ENCODE results near the gene MARCKS. TPM values are rescaled to one million over a fixed set of nuclear protein-coding genes. Genes with fewer than 3 reads are reported as not detected.

The MARCKS gene
- polyA plus RNA-seq, 1 donor (not counting 4 experiments of a cell fraction or from before 2014, with no cell fraction given) = 50.8 TPM

DNA sequence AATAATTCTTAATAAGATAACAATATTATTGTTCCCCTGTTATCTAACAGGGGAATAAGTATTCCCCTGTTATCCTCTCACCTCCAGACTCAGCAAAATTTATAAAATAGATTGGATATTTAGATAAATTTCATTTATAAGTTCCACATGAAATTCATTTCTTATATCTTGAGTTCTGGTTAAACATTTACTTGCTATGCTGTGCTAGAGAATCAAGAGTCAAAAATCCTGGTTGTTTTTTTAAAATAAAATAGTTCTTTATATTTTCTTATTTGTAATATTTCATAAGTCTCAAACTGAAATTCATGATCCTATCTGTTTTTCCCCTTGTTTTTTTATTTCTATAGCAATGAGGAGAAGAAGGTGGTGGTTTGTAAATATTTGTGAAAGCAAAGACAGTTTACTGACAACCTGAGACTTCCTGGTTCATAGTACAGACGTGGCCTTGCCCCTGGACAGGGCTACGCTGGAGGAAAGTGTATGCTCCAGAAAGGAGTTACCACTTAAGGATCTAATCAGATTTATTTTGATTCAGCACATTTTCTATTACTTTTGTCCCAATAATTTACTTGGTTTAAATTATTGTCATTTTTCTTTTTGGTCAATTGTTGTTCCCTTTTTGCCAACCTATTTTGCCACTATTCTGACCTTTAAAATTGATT is 37.8 kb upstream of the MARCKS start:
- FAIRE-seq = no peak
- no peak overlapping the region for H3K27ac ChIP-seq (ENCODE audit: control insufficient read depth, insufficient read depth, low read length)

DNA sequence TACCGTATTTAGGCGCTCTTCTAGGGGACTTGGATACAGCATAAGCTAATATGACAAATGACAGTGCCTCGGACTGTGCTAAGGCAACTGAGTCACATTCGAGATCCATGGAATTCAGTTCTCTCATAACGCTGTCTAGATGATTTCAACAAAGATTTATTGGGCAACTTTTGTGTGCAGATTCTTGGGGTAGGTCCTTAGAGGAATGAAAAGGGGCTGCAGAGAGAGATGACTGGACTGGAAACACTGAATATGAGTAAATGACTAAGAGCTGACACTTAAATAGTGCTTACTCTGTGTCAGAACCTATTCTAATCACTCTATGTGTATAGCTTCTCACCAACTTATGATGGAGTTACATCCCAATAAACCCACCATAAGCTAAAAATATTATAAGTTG is 36.4 kb upstream of the MARCKS start:
- dilution Hi-C loops (cut with MboI; ENCODE audit: extremely low pct_ligation_motif_present, low sequenced_read_pairs) = no loop called here
- no peaks in the 10 kb centered on the region for H3K27me3 ChIP-seq (ENCODE audit: control insufficient read depth, extremely low read depth, insufficient read depth, low read length)
- no peak for FAIRE-seq

More for the DNA sequence above, 37.8 kb upstream of the MARCKS start:
- Histone ChIP-seq H3K4me3 (ENCODE audit: control insufficient read depth in 2 of 3, extremely low read depth in 1 of 3, insufficient read depth in 2 of 3, low read depth in 1 of 3, low read length in 3 of 3) (no peak overlapping the region), H4K20me1 (ENCODE audit: control insufficient read depth, extremely low read depth, insufficient read depth, low read length) (no peaks in the 10 kb centered on the region), H3K9ac (ENCODE audit: control insufficient read depth, extremely low read depth, insufficient read depth, low read length) (no peak overlapping the region), H3K9me1 (ENCODE audit: control insufficient read depth, extremely low read depth, insufficient read depth, low read length) (no peaks in the 10 kb centered on the region), H3K79me2 (ENCODE audit: control insufficient read depth, insufficient read depth, low read length) (no peaks in the 10 kb centered on the region), H3K36me3 (ENCODE audit: control insufficient read depth in 2 of 2, extremely low read depth in 1 of 2, insufficient read depth in 2 of 2, low read length in 2 of 2) (no peaks in the 10 kb centered on the region), H3K4me1 (ENCODE audit: control insufficient read depth, extremely low read depth, insufficient read depth, low read length) (no peaks in the 10 kb centered on the region), H3K27me3 (ENCODE audit: control insufficient read depth, extremely low read depth, insufficient read depth, low read length) (no peaks in the 10 kb centered on the region), H3K4me2 (ENCODE audit: control insufficient read depth, extremely low read depth, insufficient read depth, low read depth, low read length) (no peak overlapping the region), H3K9me3 (ENCODE audit: control insufficient read depth, low read depth, low read length) (no peaks in the 10 kb centered on the region), H2AFZ (ENCODE audit: control insufficient read depth, low read length) (no peak overlapping the region)
- dilution Hi-C loops (cut with MboI; ENCODE audit: extremely low pct_ligation_motif_present, low sequenced_read_pairs) = no loop called here
- DNase-seq (ENCODE audit: low read depth, low spot score) = no peak
- TF ChIP-seq, protein P1, sequence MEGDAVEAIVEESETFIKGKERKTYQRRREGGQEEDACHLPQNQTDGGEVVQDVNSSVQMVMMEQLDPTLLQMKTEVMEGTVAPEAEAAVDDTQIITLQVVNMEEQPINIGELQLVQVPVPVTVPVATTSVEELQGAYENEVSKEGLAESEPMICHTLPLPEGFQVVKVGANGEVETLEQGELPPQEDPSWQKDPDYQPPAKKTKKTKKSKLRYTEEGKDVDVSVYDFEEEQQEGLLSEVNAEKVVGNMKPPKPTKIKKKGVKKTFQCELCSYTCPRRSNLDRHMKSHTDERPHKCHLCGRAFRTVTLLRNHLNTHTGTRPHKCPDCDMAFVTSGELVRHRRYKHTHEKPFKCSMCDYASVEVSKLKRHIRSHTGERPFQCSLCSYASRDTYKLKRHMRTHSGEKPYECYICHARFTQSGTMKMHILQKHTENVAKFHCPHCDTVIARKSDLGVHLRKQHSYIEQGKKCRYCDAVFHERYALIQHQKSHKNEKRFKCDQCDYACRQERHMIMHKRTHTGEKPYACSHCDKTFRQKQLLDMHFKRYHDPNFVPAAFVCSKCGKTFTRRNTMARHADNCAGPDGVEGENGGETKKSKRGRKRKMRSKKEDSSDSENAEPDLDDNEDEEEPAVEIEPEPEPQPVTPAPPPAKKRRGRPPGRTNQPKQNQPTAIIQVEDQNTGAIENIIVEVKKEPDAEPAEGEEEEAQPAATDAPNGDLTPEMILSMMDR (optimal IDR thresholded peaks at IDR 0.05 in 1 of 3, IDR thresholded peaks at IDR 0.05 in 1 of 3, conservative IDR thresholded peaks at IDR 0.05 in 1 of 3; ENCODE audit: extremely low read depth in 1 of 3, insufficient read depth in 2 of 3, low read length in 3 of 3) = no peak
- TF ChIP-seq EZH2 (IDR thresholded peaks at IDR 0.05; ENCODE audit: low read length) = no peak

More for the DNA sequence above, 36.4 kb upstream of the MARCKS start:
- Histone ChIP-seq H3K9ac (ENCODE audit: control insufficient read depth, extremely low read depth, insufficient read depth, low read length) (no peak overlapping the region), H3K4me1 (ENCODE audit: control insufficient read depth, extremely low read depth, insufficient read depth, low read length) (no peaks in the 10 kb centered on the region), H3K79me2 (ENCODE audit: control insufficient read depth, insufficient read depth, low read length) (no peaks in the 10 kb centered on the region), H3K4me2 (ENCODE audit: control insufficient read depth, extremely low read depth, insufficient read depth, low read depth, low read length) (no peak overlapping the region), H4K20me1 (ENCODE audit: control insufficient read depth, extremely low read depth, insufficient read depth, low read length) (no peaks in the 10 kb centered on the region), H3K27ac (ENCODE audit: control insufficient read depth, insufficient read depth, low read length) (no peak overlapping the region), H3K4me3 (ENCODE audit: control insufficient read depth in 2 of 3, extremely low read depth in 1 of 3, insufficient read depth in 2 of 3, low read depth in 1 of 3, low read length in 3 of 3) (no peak overlapping the region), H3K9me1 (ENCODE audit: control insufficient read depth, extremely low read depth, insufficient read depth, low read length) (no peaks in the 10 kb centered on the region), H2AFZ (ENCODE audit: control insufficient read depth, low read length) (no peak overlapping the region), H3K36me3 (ENCODE audit: control insufficient read depth in 2 of 2, extremely low read depth in 1 of 2, insufficient read depth in 2 of 2, low read length in 2 of 2) (no peaks in the 10 kb centered on the region), H3K9me3 (ENCODE audit: control insufficient read depth, low read depth, low read length) (no peaks in the 10 kb centered on the region)
- TF ChIP-seq EZH2 (IDR thresholded peaks at IDR 0.05; ENCODE audit: low read length) = no peak
- TF ChIP-seq, protein P1 (optimal IDR thresholded peaks at IDR 0.05 in 1 of 3, IDR thresholded peaks at IDR 0.05 in 1 of 3, conservative IDR thresholded peaks at IDR 0.05 in 1 of 3; ENCODE audit: extremely low read depth in 1 of 3, insufficient read depth in 2 of 3, low read length in 3 of 3) = no peak
- no peak for DNase-seq (ENCODE audit: low read depth, low spot score)

Measured in keratinocyte (primary cell).